GM11168 (cell line): ENCODE results near the gene PRKCB.

ENCODE experiments used
- in situ Hi-C: fragments of 300-500 bp; cut with MboI; formaldehyde crosslinking; loops from one replicate; pipeline ENCODE4 v1.12.0; 2022; ENCODE audit warnings: low sequenced_read_pairs; ENCODE audit not compliant: unreplicated experiment

The PRKCB gene

GRCh38 chr16:23959752-23960072 lies 123.9 kb downstream of the PRKCB start:
- in situ Hi-C loops: no loop called here

GRCh38 chr16:23960081-23960885 lies 124.5 kb downstream of the PRKCB start:
- in situ Hi-C loops: no loop called here

- in situ Hi-C loops: no loop called here
These were observed 126.2 kb downstream of the PRKCB start for GRCh38 chr16:23962001-23962400.

GRCh38 chr16:23964136-23964535 lies 128.4 kb downstream of the PRKCB start:
- in situ Hi-C loops: no loop called here

- in situ Hi-C loops: no loop called here
These were observed 129.5 kb downstream of the PRKCB start for GRCh38 chr16:23965137-23965733.

- in situ Hi-C loops: no loop called here
These were observed 131.0 kb downstream of the PRKCB start for GRCh38 chr16:23966597-23967394.

GRCh38 chr16:23967775-23968174 lies 132.0 kb downstream of the PRKCB start:
- in situ Hi-C loops: no loop called here

GRCh38 chr16:23968176-23968575 lies 132.4 kb downstream of the PRKCB start:
- in situ Hi-C loops: no loop called here

GRCh38 chr16:23969468-23970297 lies 133.9 kb downstream of the PRKCB start:
- in situ Hi-C loops: no loop called here

GRCh38 chr16:23974223-23974622 lies 138.4 kb downstream of the PRKCB start:
- in situ Hi-C loops: no loop called here

- in situ Hi-C loops: no loop called here
These were observed 139.5 kb downstream of the PRKCB start for GRCh38 chr16:23975293-23975692.

- in situ Hi-C loops: no loop called here
These were observed 140.3 kb downstream of the PRKCB start for GRCh38 chr16:23976091-23976490.

- in situ Hi-C loops: no loop called here
These were observed 140.7 kb downstream of the PRKCB start for GRCh38 chr16:23976524-23976923.

GRCh38 chr16:23979441-23979840 lies 143.7 kb downstream of the PRKCB start:
- in situ Hi-C loops: no loop called here

- in situ Hi-C loops: no loop called here
These were observed 144.2 kb downstream of the PRKCB start for GRCh38 chr16:23979982-23980381.

- in situ Hi-C loops: no loop called here
These were observed 145.9 kb downstream of the PRKCB start for GRCh38 chr16:23981429-23982399.

GRCh38 chr16:23986455-23986854 lies 150.7 kb downstream of the PRKCB start:
- in situ Hi-C loops: no loop called here

GRCh38 chr16:23987443-23987842 lies 151.7 kb downstream of the PRKCB start:
- in situ Hi-C loops: no loop called here

- in situ Hi-C loops: no loop called here
These were observed 154.7 kb downstream of the PRKCB start for GRCh38 chr16:23990507-23990906.
